Kidney epithelial cell (primary cell): ENCODE data around the gene CD22. TPM values are rescaled to one million over a fixed set of nuclear protein-coding genes. Genes with fewer than 3 reads are reported as not detected.

Experiments
- DNase-seq: peaks from one replicate; pipeline ENCODE4 v3.0.0-alpha.2; 2010; ENCODE audit warnings: low read depth
- H3K27me3 ChIP-seq: 2 replicates; pipeline ENCODE4 v1.6.0; 2011; ENCODE audit warnings: low read length; ENCODE audit not compliant: control insufficient read depth, insufficient read depth
- H3K36me3 ChIP-seq: 2 replicates; pipeline ENCODE4 v1.5.1; 2011; ENCODE audit warnings: low read length; ENCODE audit not compliant: control insufficient read depth, insufficient read depth
- H3K4me3 ChIP-seq: 2 replicates; pipeline ENCODE4 v1.5.1; 2011; ENCODE audit warnings: low read depth, mild to moderate bottlenecking, control low read depth, low read length
- total RNA-seq: library from RNA; depleted of rRNA; stranded (reverse); fragments of >200 nt; gene quantifications from 2 replicates; pipeline ENCODE4 v1.2.3, GENCODE V29; 2015
- TF ChIP-seq, protein P1 (sequence below): IDR thresholded peaks from 2 replicates; pipeline ENCODE4 v1.5.1; 2011; ENCODE audit warnings: mild to moderate bottlenecking, moderate library complexity, low read length, control low read depth, inconsistent platforms; ENCODE audit not compliant: insufficient read depth, poor library complexity, severe bottlenecking

Gene CD22
- total RNA-seq, 1 donor from 2014 or later = 2.9 TPM

DNA sequence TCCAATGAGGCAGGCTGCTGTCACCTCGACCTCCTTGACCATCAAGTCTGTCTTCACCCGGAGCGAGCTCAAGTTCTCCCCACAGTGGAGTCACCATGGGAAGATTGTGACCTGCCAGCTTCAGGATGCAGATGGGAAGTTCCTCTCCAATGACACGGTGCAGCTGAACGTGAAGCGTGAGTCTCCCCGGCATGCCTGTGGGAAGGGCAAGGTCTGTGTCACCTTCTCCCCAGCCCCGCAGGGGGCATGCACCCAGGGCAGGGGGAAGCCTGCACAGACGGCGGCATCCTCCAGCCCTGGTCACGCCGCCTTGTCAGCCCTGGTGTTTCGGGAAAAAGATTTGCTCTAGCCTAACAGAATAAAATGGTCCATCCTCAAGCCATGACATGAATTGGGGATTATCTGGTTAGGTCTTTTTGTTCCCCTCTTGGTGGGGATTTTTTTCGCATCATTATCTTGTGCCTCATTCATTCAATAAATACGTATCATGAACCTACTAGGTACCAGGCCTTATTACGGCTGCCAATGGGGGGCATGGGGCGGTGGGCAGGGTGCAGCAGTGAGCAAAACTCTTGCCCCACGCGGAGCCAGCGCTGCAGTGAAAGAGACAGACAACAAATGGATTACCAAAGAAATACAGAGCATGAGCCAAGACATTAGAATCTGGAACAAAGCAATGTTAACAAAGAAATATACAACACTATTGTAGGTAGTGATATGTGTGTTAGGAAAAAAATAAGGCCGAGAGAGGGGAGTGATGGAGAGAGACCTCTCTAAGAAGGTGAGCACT lies 7.4 kb downstream of the CD22 start:
- Histone ChIP-seq H3K36me3 (no peaks in the 10 kb centered on the region), H3K4me3 (no peak overlapping the region), H3K27me3 (peaks cover 3% of the 10 kb centered on the region)
- TF ChIP-seq, protein P1, sequence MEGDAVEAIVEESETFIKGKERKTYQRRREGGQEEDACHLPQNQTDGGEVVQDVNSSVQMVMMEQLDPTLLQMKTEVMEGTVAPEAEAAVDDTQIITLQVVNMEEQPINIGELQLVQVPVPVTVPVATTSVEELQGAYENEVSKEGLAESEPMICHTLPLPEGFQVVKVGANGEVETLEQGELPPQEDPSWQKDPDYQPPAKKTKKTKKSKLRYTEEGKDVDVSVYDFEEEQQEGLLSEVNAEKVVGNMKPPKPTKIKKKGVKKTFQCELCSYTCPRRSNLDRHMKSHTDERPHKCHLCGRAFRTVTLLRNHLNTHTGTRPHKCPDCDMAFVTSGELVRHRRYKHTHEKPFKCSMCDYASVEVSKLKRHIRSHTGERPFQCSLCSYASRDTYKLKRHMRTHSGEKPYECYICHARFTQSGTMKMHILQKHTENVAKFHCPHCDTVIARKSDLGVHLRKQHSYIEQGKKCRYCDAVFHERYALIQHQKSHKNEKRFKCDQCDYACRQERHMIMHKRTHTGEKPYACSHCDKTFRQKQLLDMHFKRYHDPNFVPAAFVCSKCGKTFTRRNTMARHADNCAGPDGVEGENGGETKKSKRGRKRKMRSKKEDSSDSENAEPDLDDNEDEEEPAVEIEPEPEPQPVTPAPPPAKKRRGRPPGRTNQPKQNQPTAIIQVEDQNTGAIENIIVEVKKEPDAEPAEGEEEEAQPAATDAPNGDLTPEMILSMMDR = no peak
- no peak for DNase-seq

DNA sequence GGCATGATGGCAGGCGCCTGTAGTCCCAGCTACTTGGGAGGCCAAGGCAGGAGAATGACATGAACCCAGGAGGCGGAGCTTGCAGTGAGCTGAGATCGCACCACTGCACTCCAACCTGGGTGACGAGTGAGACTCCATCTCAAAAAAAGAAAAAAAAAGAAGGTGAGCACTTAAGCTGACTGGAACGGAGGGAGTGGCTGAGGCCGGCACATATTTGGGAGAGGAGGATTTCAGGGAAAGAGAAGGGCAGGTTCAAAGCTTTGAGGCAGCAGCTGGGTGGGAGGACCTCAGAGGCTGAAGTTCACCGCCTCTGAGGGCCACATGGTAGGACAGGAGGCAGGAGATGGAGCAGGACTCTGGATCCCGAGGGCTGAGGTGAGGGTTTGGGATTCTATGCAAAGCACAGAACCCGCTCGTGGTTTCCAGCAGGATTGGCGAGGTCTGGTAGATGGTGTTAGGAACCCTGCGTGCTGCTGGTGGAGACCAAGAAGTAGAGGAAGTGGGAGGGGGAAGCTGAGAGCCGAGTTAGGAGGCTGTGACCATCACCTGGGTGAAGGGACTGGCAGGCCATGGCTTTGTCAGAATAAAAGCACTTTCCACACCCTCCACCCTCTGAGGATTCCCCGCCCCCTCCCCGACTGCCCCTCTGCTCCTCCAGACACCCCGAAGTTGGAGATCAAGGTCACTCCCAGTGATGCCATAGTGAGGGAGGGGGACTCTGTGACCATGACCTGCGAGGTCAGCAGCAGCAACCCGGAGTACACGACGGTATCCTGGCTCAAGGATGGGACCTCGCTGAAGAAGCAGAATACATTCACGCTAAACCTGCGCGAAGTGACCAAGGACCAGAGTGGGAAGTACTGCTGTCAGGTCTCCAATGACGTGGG lies 8.4 kb downstream of the CD22 start:
- no peak for DNase-seq
- H3K27me3 ChIP-seq = peaks cover 4% of the 10 kb centered on the region
- TF ChIP-seq, protein P1 = no peak

DNA sequence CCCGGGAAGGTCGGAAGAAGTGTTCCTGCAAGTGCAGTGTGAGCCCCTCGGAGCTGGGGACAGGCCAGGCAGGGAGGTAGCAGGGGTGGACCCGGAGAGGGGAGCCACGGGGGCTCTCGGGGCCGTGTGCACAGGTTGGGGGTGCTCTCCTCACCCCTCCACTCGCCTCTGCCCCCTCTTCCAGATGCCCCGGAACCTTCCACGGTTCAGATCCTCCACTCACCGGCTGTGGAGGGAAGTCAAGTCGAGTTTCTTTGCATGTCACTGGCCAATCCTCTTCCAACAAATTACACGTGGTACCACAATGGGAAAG lies 9.0 kb downstream of the CD22 start:
- DNase-seq = no peak
- H3K4me3 ChIP-seq = no peak overlapping the region
- TF ChIP-seq, protein P1 = no peak
- peaks cover 6% of the 10 kb centered on the region for H3K27me3 ChIP-seq
- no peaks in the 10 kb centered on the region for H3K36me3 ChIP-seq

More for the DNA sequence above, 8.4 kb downstream of the CD22 start:
- H3K36me3 ChIP-seq = no peaks in the 10 kb centered on the region
- no peak overlapping the region for H3K4me3 ChIP-seq

DNA sequence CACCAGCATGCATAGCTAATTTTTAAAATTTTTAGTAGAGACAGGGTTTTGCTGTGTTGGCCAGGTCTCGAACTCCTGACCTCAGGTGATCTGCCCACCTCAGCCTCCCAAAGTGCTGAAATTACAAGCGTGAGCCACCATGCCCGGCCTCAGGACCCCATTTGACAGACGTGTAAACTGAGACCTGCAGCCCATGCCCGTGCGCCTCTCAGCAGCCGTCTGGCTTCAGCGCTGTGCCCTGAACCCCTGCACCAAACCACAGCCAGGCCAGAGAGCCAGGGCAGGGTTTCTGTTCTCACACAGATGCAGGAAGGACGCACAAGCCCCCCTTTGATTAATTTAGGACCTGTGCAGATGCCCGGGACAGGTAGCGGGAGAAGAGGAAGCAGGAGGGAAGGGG lies 11.4 kb downstream of the CD22 start:
- DNase-seq = no peak
- TF ChIP-seq, protein P1 = no peak

DNA sequence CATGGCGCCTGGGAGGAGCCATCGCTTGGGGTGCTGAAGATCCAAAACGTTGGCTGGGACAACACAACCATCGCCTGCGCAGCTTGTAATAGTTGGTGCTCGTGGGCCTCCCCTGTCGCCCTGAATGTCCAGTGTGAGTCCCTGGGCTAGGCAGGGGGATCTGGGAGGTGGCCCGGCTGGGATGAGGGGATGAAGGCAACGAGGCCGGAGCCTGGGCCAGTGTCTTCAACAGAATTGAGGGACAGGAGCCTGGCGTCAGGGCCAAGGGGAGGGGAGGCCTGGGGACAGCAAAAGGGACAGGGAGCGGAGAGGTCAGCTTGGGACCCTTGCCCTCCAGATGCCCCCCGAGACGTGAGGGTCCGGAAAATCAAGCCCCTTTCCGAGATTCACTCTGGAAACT lies 12.0 kb downstream of the CD22 start:
- Histone ChIP-seq H3K36me3 (no peaks in the 10 kb centered on the region), H3K27me3 (peaks cover 6% of the 10 kb centered on the region), H3K4me3 (no peak overlapping the region)
- TF ChIP-seq, protein P1 = no peak
- no peak for DNase-seq

More for the DNA sequence above, 11.4 kb downstream of the CD22 start:
- Histone ChIP-seq H3K4me3 (no peak overlapping the region), H3K27me3 (peaks cover 6% of the 10 kb centered on the region), H3K36me3 (no peaks in the 10 kb centered on the region)
